Medulla oblongata (tissue), 1 donor: ENCODE results near the gene CSF3.
"Not testable (repeated sequence)": the region's sequence is repeated elsewhere in the genome, so short reads cannot be mapped to it uniquely, and the experiment has no call there.

ENCODE experiments used
- DNase-seq: peaks from one replicate; pipeline ENCODE4 v3.0.0-alpha.2; 2015; ENCODE audit errors: extremely low spot score

The CSF3 gene

DNA sequence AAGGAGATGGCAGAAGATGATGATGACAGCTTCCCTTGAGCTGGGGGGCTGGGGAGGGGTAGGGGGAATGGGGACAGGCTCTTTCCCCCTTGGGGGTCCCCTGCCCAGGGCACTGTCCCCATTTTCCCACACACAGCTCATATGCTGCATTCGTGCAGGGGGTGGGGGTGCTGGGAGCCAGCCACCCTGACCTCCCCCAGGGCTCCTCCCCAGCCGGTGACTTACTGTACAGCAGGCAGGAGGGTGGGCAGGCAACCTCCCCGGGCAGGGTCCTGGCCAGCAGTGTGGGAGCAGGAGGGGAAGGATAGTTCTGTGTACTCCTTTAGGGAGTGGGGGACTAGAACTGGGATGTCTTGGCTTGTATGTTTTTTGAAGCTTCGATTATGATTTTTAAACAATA lies 17.7 kb upstream of the CSF3 start:
- no peak for DNase-seq

- no peak for DNase-seq
Observed at GRCh38 chr17:39999067-39999466, 16.2 kb upstream of the CSF3 start.

DNA sequence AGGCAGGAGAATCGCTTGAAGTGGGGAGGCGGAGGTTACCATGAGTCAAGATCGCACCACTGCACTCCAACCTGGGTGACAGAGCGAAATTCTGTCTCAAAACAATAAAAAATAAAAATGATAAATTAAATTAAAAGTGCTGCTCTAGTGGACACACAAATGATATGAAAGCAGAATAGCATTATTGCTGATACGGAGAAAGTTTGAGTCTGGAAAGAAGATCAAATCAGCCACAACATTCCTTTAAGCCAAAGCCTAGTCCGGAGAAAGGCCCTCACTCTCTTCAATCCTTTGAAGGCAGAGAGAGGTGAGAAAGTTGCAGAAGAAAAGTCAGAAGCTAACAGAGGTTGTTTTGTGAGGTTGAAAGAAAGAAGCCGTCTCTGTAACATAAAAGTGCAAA lies 15.1 kb upstream of the CSF3 start:
- DNase-seq = no peak

GRCh38 chr17:40001335-40001734 lies 13.9 kb upstream of the CSF3 start:
- not testable (repeated sequence) for DNase-seq

- DNase-seq = no peak
Observed at GRCh38 chr17:40004072-40004471, 11.2 kb upstream of the CSF3 start.

DNA sequence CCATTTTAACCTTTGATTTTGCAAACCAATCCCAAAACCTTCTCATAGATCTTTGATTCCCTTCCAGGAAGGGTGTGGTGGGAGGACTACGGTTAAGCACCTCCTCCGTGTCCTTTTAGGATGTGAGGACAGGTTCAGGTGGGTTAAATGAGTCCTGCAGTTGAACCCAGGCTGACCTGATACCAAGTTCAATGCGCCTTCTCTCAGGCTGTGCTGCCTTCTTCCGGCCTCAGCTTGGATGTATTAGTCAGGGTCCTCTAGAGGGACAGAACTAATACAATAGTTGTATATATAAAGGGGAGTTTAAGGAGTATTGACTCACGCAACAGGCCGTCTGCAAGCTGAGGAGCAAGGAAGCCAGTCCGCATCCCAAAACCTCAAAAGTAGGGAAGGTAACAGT lies 10.5 kb upstream of the CSF3 start:
- DNase-seq = no peak

DNA sequence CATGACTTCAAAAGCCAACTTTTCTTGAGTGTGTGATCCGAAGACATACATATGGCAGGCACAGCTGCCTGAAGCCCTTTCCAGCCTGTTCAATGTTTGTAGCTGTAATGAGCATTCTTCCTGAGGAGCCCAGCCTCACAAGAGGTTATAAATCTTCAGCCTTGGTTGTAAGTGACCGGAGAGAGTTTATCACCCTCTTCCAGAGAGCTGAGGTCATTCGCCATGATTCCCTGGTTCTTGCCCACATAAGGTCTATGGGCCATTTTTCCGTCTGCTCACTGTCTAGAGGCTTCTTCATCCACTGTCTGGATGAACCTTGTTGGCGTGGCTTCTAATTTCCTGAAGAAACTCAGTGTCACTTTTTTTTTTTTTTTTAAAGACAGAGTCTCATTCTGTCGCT lies 9.7 kb upstream of the CSF3 start:
- no peak for DNase-seq

GRCh38 chr17:40010946-40011500 lies 4.2 kb upstream of the CSF3 start:
- not testable (repeated sequence) for DNase-seq

DNA sequence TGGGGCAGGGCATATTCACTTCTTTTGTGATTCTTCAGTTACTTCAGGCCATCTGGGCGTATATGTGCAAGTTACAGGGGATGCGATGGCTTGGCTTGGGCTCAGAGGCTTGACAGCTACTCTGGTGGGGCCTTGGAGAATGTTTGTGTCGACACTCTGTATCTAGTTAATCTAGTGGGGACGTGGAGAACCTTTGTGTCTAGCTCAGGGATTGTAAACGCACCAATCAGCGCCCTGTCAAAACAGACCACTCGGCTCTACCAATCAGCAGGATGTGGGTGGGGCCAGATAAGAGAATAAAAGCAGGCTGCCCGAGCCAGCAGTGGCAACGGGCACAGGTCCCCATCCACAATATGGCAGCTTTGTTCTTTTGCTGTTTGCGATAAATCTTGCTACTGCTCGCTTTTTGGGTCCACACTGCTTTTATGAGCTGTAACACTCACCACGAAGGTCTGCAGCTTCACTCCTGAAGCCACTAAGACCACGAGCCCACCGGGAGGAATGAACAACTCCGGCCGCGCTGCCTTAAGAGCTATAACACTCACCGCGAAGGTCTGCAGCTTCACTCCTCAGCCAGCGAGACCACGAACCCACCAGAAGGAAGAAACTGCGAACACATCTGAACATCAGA lies 3.1 kb upstream of the CSF3 start:
- DNase-seq = not testable (repeated sequence)

DNA sequence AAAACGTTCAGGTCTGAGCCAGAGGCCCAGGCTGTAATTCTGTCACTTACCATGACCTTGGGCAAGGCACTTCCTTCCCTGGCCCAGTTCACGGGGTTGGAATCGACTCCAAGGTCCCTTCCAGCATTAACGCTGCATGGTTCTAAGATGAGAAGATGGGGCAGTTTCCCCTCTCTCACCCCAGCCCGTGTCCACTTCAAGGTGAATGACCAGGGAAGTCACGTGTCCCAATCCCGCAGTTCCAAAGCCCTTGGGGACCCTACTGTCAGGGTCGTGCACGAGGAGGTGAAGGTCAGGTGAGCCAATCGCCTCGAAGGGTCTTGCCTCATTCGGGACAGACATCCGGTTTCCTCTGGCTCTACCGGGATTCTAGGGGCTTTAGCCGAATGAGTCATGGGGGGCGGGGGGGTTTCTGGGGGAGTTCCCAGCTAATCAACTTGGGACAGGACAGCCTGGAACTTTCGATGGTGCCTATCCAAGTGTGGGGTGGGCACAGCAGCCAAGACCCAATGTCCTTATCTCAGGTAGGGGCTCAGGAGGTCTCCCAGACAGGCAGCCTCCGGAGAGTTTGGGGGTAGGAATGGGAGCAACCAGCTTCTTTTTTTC lies 762 bp upstream of the CSF3 start:
- no peak for DNase-seq

DNA sequence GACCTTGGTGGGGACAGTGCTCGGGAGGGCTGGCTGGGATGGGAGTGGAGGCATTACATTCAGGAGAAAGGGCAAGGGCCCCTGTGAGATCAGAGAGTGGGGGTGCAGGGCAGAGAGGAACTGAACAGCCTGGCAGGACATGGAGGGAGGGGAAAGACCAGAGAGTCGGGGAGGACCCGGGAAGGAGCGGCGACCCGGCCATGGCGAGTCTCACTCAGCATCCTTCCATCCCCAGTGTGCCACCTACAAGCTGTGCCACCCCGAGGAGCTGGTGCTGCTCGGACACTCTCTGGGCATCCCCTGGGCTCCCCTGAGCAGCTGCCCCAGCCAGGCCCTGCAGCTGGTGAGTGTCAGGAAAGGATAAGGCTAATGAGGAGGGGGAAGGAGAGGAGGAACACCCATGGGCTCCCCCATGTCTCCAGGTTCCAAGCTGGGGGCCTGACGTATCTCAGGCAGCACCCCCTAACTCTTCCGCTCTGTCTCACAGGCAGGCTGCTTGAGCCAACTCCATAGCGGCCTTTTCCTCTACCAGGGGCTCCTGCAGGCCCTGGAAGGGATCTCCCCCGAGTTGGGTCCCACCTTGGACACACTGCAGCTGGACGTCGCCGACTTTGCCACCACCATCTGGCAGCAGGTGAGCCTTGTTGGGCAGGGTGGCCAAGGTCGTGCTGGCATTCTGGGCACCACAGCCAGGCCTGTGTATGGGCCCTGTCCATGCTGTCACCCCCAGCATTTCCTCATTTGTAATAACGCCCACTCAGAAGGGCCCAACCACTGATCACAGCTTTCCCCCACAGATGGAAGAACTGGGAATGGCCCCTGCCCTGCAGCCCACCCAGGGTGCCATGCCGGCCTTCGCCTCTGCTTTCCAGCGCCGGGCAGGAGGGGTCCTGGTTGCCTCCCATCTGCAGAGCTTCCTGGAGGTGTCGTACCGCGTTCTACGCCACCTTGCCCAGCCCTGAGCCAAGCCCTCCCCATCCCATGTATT lies 1.1 kb downstream of the CSF3 start:
- DNase-seq = no peak

GRCh38 chr17:40017422-40018080 lies 2.3 kb downstream of the CSF3 start:
- no peak for DNase-seq

- no peak for DNase-seq
Observed at GRCh38 chr17:40018211-40019121, 3.2 kb downstream of the CSF3 start.

- DNase-seq = no peak
Observed at GRCh38 chr17:40019140-40019991, 4.1 kb downstream of the CSF3 start.

DNA sequence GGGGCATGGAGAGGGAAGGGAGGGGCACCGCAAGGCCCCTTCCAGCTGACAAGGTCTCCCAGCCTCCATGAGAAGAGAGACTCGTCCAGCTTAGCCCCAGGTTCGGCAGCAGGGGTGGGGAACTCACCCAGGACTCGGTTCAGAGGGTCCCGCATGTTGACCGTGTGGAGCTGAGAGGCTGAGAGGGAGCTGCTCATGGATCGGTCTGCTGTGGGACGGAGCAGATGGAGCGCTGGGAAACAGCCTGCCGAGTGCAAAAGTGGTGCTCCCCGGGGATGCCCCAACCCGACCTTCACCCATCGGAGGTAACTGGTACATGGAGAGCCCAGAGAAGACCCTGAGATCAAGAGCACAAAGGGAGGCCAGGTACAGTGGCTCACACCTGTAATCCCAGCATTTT lies 4.9 kb downstream of the CSF3 start:
- DNase-seq = no peak

DNA sequence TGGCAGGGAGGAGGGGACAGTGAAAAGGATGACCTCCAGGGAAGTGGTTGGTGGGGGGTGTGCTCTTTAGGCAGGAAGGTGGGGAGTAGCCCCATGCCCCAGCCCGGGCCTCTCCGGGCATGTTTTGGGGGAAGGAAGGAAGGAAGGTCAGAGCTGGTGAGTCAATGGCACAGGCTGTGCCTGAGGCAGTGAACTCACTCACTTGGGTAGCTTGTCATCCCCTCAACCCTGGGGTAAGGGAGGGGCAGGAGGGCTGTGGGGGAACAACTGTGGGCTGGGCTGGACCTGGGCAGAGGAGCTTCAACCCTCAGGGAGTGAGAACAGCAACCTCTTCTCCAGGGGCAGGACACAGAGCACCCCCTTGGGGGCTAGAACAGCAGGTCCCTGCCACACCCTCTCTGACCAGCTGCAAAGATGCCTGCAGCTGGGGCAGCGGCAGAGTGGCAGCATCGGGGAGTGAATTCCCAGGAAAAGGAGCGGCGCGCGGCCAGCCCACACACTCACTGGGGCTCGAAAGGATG lies 6.3 kb downstream of the CSF3 start:
- DNase-seq = peak; percentile 46

DNA sequence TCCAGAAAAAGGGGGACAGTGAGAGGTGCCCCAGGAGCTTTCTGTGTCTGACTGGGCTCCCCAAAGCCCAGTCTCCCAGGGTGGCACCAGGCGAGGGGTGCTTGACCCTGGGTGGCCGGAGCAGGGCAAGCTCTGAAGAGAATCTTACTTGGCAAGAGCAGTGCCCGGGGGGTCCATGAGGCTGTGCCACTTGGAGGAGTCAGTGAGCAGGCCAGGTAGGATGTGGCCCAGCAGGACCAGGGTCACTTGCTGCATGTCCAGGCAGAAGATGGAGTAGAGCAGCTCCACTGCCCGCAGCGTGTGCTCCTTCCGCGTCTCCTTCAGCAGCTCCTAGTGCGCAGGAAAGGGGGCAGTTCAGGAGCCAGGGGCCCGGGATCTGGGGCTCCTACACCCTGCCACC lies 7.3 kb downstream of the CSF3 start:
- DNase-seq = no peak

DNA sequence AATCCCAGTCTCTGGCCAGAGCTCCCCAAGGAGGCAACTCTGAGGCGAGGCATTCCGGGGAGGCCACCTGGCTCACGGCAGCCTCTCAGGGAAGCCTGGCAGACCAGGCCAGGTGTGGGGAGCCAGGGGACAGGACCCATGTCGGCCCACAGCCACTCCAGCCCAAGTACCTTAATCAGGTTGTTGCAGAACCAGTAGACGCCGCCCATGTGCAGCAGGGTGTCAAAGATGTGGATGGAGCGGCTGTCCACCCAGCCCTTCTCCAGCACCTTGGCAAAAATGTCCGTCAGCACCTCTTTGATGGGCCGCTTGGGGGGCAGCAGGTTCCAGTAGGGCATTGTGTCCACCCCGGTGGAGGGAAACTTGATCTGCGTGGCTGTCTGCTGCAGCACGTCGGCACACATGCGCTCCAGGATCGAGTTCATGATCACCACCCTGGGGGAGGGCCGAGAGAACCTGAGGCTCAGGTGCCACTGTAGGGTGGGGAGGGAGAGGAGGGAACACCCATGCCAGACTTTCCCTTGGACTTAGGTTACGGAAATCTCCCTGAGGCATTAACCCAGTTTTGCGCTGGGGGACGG lies 7.8 kb downstream of the CSF3 start:
- no peak for DNase-seq

DNA sequence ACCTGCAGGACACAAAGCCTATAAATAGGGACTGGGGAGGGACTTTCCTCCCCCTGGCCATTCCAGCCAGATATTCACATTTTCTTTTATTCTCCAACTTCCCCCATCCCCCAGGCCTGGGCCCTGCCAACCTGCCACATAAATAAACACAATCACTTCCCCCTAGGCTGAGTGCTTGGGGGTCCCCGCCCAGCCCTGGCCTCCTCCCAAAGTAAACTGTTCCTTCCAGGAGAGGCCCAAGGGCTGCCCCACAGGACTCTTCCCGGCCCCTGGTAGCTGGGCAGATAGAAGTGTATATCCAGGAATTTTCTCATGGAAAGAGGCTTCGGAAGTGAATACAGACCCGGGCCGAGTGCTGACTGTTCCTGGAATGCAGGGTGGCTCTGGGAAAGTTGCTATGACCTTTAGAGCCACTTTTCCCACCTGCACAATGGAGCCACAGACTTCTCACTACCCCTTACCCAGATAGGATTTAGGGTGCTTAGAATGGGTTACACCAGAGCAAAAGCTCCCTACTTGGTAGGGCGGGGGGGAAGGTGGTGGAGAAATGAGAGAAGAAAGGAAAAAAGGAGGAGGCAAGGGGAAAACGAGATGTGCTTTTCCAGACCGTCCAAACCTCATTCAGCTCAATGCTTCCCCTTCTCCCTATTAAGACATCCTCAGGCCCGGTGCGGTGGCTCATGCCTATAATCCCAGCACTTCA lies 8.5 kb downstream of the CSF3 start:
- no peak for DNase-seq
